Astrocyte (in vitro differentiated cells and primary cell): ENCODE measurements around the gene GALNT17. TPM values are rescaled to one million over a fixed set of nuclear protein-coding genes. Genes with fewer than 3 reads are reported as not detected.
A peak's percentile ranks its signal among the peaks of the same experiment; 100 is the strongest.

Experiments
- DNase-seq: peaks from one replicate; pipeline ENCODE4 v3.0.0-alpha.2; 2010; ENCODE audit warnings: low read depth
- FAIRE-seq: peaks from 2 replicates; lab custom pipeline; 2011; peaks lifted over from hg19 to GRCh38; lab: Jason Lieb, UNC
- H2AFZ ChIP-seq: 2 replicates; pipeline ENCODE4 v1.6.0; 2012; ENCODE audit warnings: low read depth, low read length, inconsistent platforms
- H3K27ac ChIP-seq: 2 replicates; pipeline ENCODE4 v1.5.1; 2011; ENCODE audit warnings: low read depth, low read length, inconsistent platforms
- H3K27me3 ChIP-seq: 2 replicates; pipeline ENCODE4 v1.6.0; 2011; ENCODE audit warnings: low read length, inconsistent platforms; ENCODE audit not compliant: insufficient read depth
- H3K36me3 ChIP-seq: 2 replicates; pipeline ENCODE4 v1.5.1; 2011; ENCODE audit warnings: low read length, inconsistent platforms; ENCODE audit not compliant: insufficient read depth
- H3K4me1 ChIP-seq: 2 replicates; pipeline ENCODE4 v1.5.1; 2011; ENCODE audit warnings: low read length, inconsistent platforms; ENCODE audit not compliant: insufficient read depth
- H3K4me2 ChIP-seq: 2 replicates; pipeline ENCODE4 v1.6.0; 2012; ENCODE audit warnings: low read length, inconsistent platforms
- H3K4me3 ChIP-seq: 2 replicates; pipeline ENCODE4 v1.5.1; 2011; ENCODE audit warnings: low read depth, mild to moderate bottlenecking, low read length, inconsistent platforms; ENCODE audit not compliant: insufficient read depth
- H3K79me2 ChIP-seq: 2 replicates; pipeline ENCODE4 v1.6.0; 2012; ENCODE audit warnings: mild to moderate bottlenecking, low read length, inconsistent platforms; ENCODE audit not compliant: insufficient read depth
- H3K9ac ChIP-seq: 2 replicates; pipeline ENCODE4 v1.6.0; 2012; ENCODE audit warnings: mild to moderate bottlenecking, low read length, inconsistent platforms
- H3K9me3 ChIP-seq: 2 replicates; pipeline ENCODE4 v1.5.1; 2012; ENCODE audit warnings: low read depth, mild to moderate bottlenecking, low read length, inconsistent platforms; ENCODE audit not compliant: insufficient read depth
- H4K20me1 ChIP-seq: 2 replicates; pipeline ENCODE4 v1.6.0; 2012; ENCODE audit warnings: low read length, inconsistent platforms; ENCODE audit not compliant: insufficient read depth
- H3K27ac Mint-ChIP-seq: one replicate; pipeline ENCODE4 v1.8.0; 2021; ENCODE audit warnings: mild to moderate bottlenecking, mixed read lengths; ENCODE audit not compliant: unreplicated experiment
- H3K27me3 Mint-ChIP-seq: one replicate; pipeline ENCODE4 v1.8.0; 2021; ENCODE audit warnings: low read depth, mixed read lengths; ENCODE audit not compliant: unreplicated experiment
- H3K36me3 Mint-ChIP-seq: one replicate; pipeline ENCODE4 v1.8.0; 2021; ENCODE audit warnings: low read depth, mixed read lengths; ENCODE audit not compliant: unreplicated experiment
- H3K4me1 Mint-ChIP-seq: one replicate; pipeline ENCODE4 v1.8.0; 2021; ENCODE audit warnings: low read depth, mixed read lengths; ENCODE audit not compliant: unreplicated experiment
- H3K4me3 Mint-ChIP-seq: one replicate; pipeline ENCODE4 v1.8.0; 2021; ENCODE audit warnings: mild to moderate bottlenecking, moderate library complexity, mixed read lengths; ENCODE audit not compliant: unreplicated experiment
- H3K9me3 Mint-ChIP-seq: one replicate; pipeline ENCODE4 v1.8.0; 2021; ENCODE audit warnings: mild to moderate bottlenecking, mixed read lengths; ENCODE audit not compliant: unreplicated experiment
- CTCF ChIP-seq: IDR thresholded peaks from 2 replicates; pipeline ENCODE4 v1.5.1; 2011; ENCODE audit warnings: low read depth, mild to moderate bottlenecking, inconsistent platforms, low read length, moderate library complexity; ENCODE audit not compliant: insufficient read depth
- EZH2 ChIP-seq: IDR thresholded peaks from 2 replicates; pipeline ENCODE4 v1.6.1; 2012; ENCODE audit warnings: mild to moderate bottlenecking, low read length, inconsistent platforms; ENCODE audit not compliant: insufficient read depth
- total RNA-seq: library from RNA; stranded (reverse); gene quantifications from 2 replicates; pipeline ENCODE4 v1.2.1, GENCODE V29; 2021

The GALNT17 gene
- total RNA-seq, 1 donor from 2014 or later, result 7.8 TPM

GRCh38 chr7:71555758-71556157 is 423.8 kb downstream of the GALNT17 start:
- no peak for TF ChIP-seq CTCF
- no peak for TF ChIP-seq EZH2
- H3K4me1 Mint-ChIP-seq, result peaks cover 6% of the 10 kb centered on the region
- Histone ChIP-seq H3K9ac (no peak overlapping the region), H3K79me2 (no peaks in the 10 kb centered on the region), H2AFZ (no peak overlapping the region), H3K4me1 (no peaks in the 10 kb centered on the region), H3K4me2 (no peak overlapping the region), H3K27ac (no peak overlapping the region), H3K9me3 (no peaks in the 10 kb centered on the region), H3K4me3 (no peak overlapping the region), H3K27me3 (no peaks in the 10 kb centered on the region), H3K36me3 (no peaks in the 10 kb centered on the region), H4K20me1 (no peaks in the 10 kb centered on the region)
- no peak overlapping the region for H3K27ac Mint-ChIP-seq
- H3K36me3 Mint-ChIP-seq, result no peaks in the 10 kb centered on the region
- FAIRE-seq (no peak), DNase-seq (no peak)
- H3K9me3 Mint-ChIP-seq, result peaks cover 4% of the 10 kb centered on the region
- peaks cover 2% of the 10 kb centered on the region for H3K27me3 Mint-ChIP-seq
- no peak overlapping the region for H3K4me3 Mint-ChIP-seq

GRCh38 chr7:71558806-71559613 is 427.1 kb downstream of the GALNT17 start:
- Mint-ChIP-seq H3K36me3 (no peaks in the 10 kb centered on the region), H3K4me1 (peaks cover 6% of the 10 kb centered on the region), H3K27me3 (peaks cover 4% of the 10 kb centered on the region), H3K4me3 (no peak overlapping the region), H3K27ac (peak overlapping the region; percentile 2), H3K9me3 (no peaks in the 10 kb centered on the region)
- no peak overlapping the region for H2AFZ ChIP-seq
- H3K9ac ChIP-seq, result no peak overlapping the region
- H3K36me3 ChIP-seq, result no peaks in the 10 kb centered on the region
- no peak overlapping the region for H3K27ac ChIP-seq
- TF ChIP-seq EZH2, result no peak
- TF ChIP-seq CTCF, result no peak
- H3K4me2 ChIP-seq, result peak overlapping the region; percentile 4
- H4K20me1 ChIP-seq, result no peaks in the 10 kb centered on the region
- no peak overlapping the region for H3K4me3 ChIP-seq
- no peak for FAIRE-seq
- H3K9me3 ChIP-seq, result no peaks in the 10 kb centered on the region
- H3K27me3 ChIP-seq, result no peaks in the 10 kb centered on the region
- DNase-seq, result no peak
- no peaks in the 10 kb centered on the region for H3K79me2 ChIP-seq
- H3K4me1 ChIP-seq, result no peaks in the 10 kb centered on the region
